HG03565 (cell line): ENCODE results near the gene THAP9.
"Not testable (repeated sequence)": the region's sequence is repeated elsewhere in the genome, so short reads cannot be mapped to it uniquely, and the experiment has no call there.

ENCODE experiments used
- ATAC-seq: cut with Tn5 transposase; IDR thresholded peaks from one replicate; pipeline ENCODE4 v1.9.1; 2021; ENCODE audit warnings: mild to moderate bottlenecking, moderate library complexity; ENCODE audit not compliant: unreplicated experiment

The THAP9 gene

GRCh38 chr4:82900411-82901182 is at the start of gene THAP9:
Gene THAP9, plus strand, starts transcription at chr4:82900735. Its CDS starts 68 bp downstream, at chr4:82900803.
- peak; percentile 84 for ATAC-seq

GRCh38 chr4:82851318-82851717 is 49.2 kb upstream of the THAP9 start:
- ATAC-seq = no peak

- ATAC-seq = no peak
Observed at GRCh38 chr4:82851885-82852750, 48.4 kb upstream of the THAP9 start.

GRCh38 chr4:82852751-82853285 is 47.7 kb upstream of the THAP9 start:
- ATAC-seq = no peak

GRCh38 chr4:82860487-82860886 is 40.0 kb upstream of the THAP9 start:
- not testable (repeated sequence) for ATAC-seq

- ATAC-seq = no peak
Observed at GRCh38 chr4:82861529-82861928, 39.0 kb upstream of the THAP9 start.

GRCh38 chr4:82864336-82864979 is 36.1 kb upstream of the THAP9 start:
- no peak for ATAC-seq

- ATAC-seq = no peak
Observed at GRCh38 chr4:82865592-82865991, 34.9 kb upstream of the THAP9 start.

- not testable (repeated sequence) for ATAC-seq
Observed at GRCh38 chr4:82866033-82866432, 34.5 kb upstream of the THAP9 start.

GRCh38 chr4:82866706-82867385 is 33.7 kb upstream of the THAP9 start:
- no peak for ATAC-seq

GRCh38 chr4:82868572-82868971 is 32.0 kb upstream of the THAP9 start:
- ATAC-seq = no peak

GRCh38 chr4:82885410-82885809 is 15.1 kb upstream of the THAP9 start:
- no peak for ATAC-seq

GRCh38 chr4:82886147-82886942 is 14.2 kb upstream of the THAP9 start:
- ATAC-seq = no peak

GRCh38 chr4:82889287-82889686 is 11.2 kb upstream of the THAP9 start:
- no peak for ATAC-seq

- no peak for ATAC-seq
Observed at GRCh38 chr4:82890528-82890900, 10.0 kb upstream of the THAP9 start.

GRCh38 chr4:82890901-82891706 is 9.4 kb upstream of the THAP9 start, which contains the start of gene SEC31A:
Gene SEC31A, minus strand, starts transcription at chr4:82891153. Its CDS starts 9,217 bp downstream, at chr4:82881936.
- peak; percentile 86 for ATAC-seq

- ATAC-seq = no peak
Observed at GRCh38 chr4:82891707-82892466, 8.6 kb upstream of the THAP9 start.

GRCh38 chr4:82892467-82892802 is 8.1 kb upstream of the THAP9 start:
- ATAC-seq = no peak
